Right lobe of liver (tissue), 4 donors: Measurements from ENCODE around the gene RNGTT.

ENCODE experiments used
- CTCF ChIP-seq, 4 donors: fragments of 200-600 bp in 3 of 4; fragments of 450-650 bp in 1 of 4; IDR thresholded peaks; one replicate each; pipeline versions ENCODE4 v1.5.1 to v1.8.0; 2016 to 2022; ENCODE audit warnings: antibody characterized with exemption in 4 of 4, mild to moderate bottlenecking in 2 of 4
- POLR2A ChIP-seq: fragments of 450-650 bp; IDR thresholded peaks from one replicate; pipeline ENCODE4 v1.6.1; 2017; ENCODE audit warnings: antibody characterized with exemption, mild to moderate bottlenecking
- donor health status: DM: no; HTN: no; CAD: no.
- donor health status: DM: no; HTN: no; CAD: no.
- donor health status: DM: no; HTN: yes; CAD: no.

DNA sequence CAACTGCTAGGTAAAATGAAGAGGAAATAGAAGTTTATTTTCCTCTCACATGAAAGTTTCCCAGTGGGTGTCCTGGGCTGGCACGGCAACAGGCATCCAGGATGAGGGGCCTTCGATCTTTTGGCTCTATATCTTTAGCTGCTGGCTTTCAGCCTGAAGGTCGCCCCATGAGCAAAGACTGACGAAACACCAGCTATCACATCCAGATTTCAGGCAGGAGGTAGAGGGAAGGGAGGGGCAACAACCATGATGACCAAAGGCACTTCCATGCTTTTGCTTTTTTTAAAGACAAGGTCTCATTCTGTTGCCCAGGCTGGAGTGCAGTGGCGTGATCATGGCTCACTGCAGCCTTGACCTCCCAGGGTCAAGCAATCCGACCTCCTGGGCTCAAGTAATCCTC lies 387.9 kb downstream of the RNGTT start:
- TF ChIP-seq CTCF (IDR thresholded peaks at IDR 0.05) (no peak), POLR2A (no peak)
